ENCODE results near the gene STK10. TPM values are rescaled to one million over a fixed set of nuclear protein-coding genes. Genes with fewer than 3 reads are reported as not detected.

STK10 gene
- total RNA-seq, 1 experiment from 2014 or later = 25.7 TPM

GRCh38 chr5:172162323-172162986 lies 25.6 kb downstream of the STK10 start:
- Histone ChIP-seq H3K4me3 (ENCODE audit: low read length) (no peak overlapping the region), H3K4me2 (ENCODE audit: low read length) (no peak overlapping the region), H3K36me3 (ENCODE audit: low read depth, low read length) (no peaks in the 10 kb centered on the region), H3F3A (ENCODE audit: low read length, unreplicated experiment) (no peaks in the 10 kb centered on the region), H3K9ac (ENCODE audit: low read length) (no peak overlapping the region), H3K79me2 (ENCODE audit: low read length) (peaks cover 18% of the 10 kb centered on the region), H3K9me3 (ENCODE audit: low read length) (no peaks in the 10 kb centered on the region), H3K27me3 (ENCODE audit: low read length) (no peaks in the 10 kb centered on the region), H3K4me1 (ENCODE audit: insufficient read depth, low read length) (no peaks in the 10 kb centered on the region), H3K9me2 (replicated peaks; ENCODE audit: low read length) (no peaks in the 10 kb centered on the region), H3K27ac (ENCODE audit: low read length) (no peak overlapping the region), H2AFZ (ENCODE audit: low read length) (no peak overlapping the region), H4K20me1 (ENCODE audit: low read length) (peaks cover 17% of the 10 kb centered on the region; the same call in 1 of the 2 replicates)
- ATAC-seq = peak; percentile 76
- ChIA-PET CTCF (interaction anchor here (0.6 to 1.1 kb wide), 2 partner anchors 26 to 120 kb away, joined by 3 to 4 read pairs; partner anchors contain the start of gene STK10), POLR2A (ENCODE audit: unreplicated experiment) (interaction anchor here (0.6 kb wide), 1 partner anchor 697 kb away, joined by 4 read pairs; no protein-coding TSS in a partner anchor)
- intact Hi-C loops (cut with micrococcal nuclease) = no loop called here
- TF ChIP-seq EZH2 (IDR thresholded peaks at IDR 0.05; ENCODE audit: low read length, unreplicated experiment) (no peak), CTCF (conservative IDR thresholded peaks at IDR 0.05; ENCODE audit: low read depth, low read length) (peak; percentile 18; the same call in 1 of the 2 replicates)
- no TSS peak for BruUV-seq (replicated peaks)
- DNase-seq = peak; percentile 28

- Histone ChIP-seq H3K36me3 (ENCODE audit: low read depth, low read length) (peaks cover 7% of the 10 kb centered on the region), H3K9me3 (ENCODE audit: low read length) (no peaks in the 10 kb centered on the region), H3K4me3 (ENCODE audit: low read length) (no peak overlapping the region), H3K27me3 (ENCODE audit: low read length) (no peaks in the 10 kb centered on the region), H3K4me2 (ENCODE audit: low read length) (no peak overlapping the region), H4K20me1 (ENCODE audit: low read length) (peaks cover 14% of the 10 kb centered on the region; the same call in 1 of the 2 replicates), H3K9me2 (replicated peaks; ENCODE audit: low read length) (no peaks in the 10 kb centered on the region), H2AFZ (ENCODE audit: low read length) (no peak overlapping the region), H3F3A (ENCODE audit: low read length, unreplicated experiment) (no peaks in the 10 kb centered on the region), H3K27ac (ENCODE audit: low read length) (no peak overlapping the region), H3K79me2 (ENCODE audit: low read length) (peaks cover 12% of the 10 kb centered on the region; the same call in 1 of the 2 replicates), H3K4me1 (ENCODE audit: insufficient read depth, low read length) (no peaks in the 10 kb centered on the region), H3K9ac (ENCODE audit: low read length) (no peak overlapping the region)
- POLR2A ChIA-PET (ENCODE audit: unreplicated experiment) = no interaction called here
- BruUV-seq (replicated peaks) = no TSS peak
- intact Hi-C loops (cut with micrococcal nuclease) = no loop called here
- DNase-seq (no peak), ATAC-seq (no peak)
- CTCF ChIA-PET = no interaction called here
- TF ChIP-seq CTCF (conservative IDR thresholded peaks at IDR 0.05; ENCODE audit: low read depth, low read length) (no peak), EZH2 (IDR thresholded peaks at IDR 0.05; ENCODE audit: low read length, unreplicated experiment) (no peak), EZH2phosphoT487 (IDR thresholded peaks at IDR 0.05; ENCODE audit: borderline replicate concordance, low read length) (no peak)
Measured at GRCh38 chr5:172160506-172160905, 27.5 kb downstream of the STK10 start.

GRCh38 chr5:172159016-172159415 lies 29.0 kb downstream of the STK10 start:
- Histone ChIP-seq H3K9me3 (ENCODE audit: low read length) (no peaks in the 10 kb centered on the region), H4K20me1 (ENCODE audit: low read length) (peaks cover 14% of the 10 kb centered on the region; the same call in 1 of the 2 replicates), H3K36me3 (ENCODE audit: low read depth, low read length) (peaks cover 7% of the 10 kb centered on the region), H3K79me2 (ENCODE audit: low read length) (peaks cover 12% of the 10 kb centered on the region; the same call in 1 of the 2 replicates), H3K9me2 (replicated peaks; ENCODE audit: low read length) (no peaks in the 10 kb centered on the region), H3K27ac (ENCODE audit: low read length) (no peak overlapping the region), H3K9ac (ENCODE audit: low read length) (no peak overlapping the region), H2AFZ (ENCODE audit: low read length) (no peak overlapping the region), H3K4me2 (ENCODE audit: low read length) (no peak overlapping the region), H3K4me1 (ENCODE audit: insufficient read depth, low read length) (no peaks in the 10 kb centered on the region), H3F3A (ENCODE audit: low read length, unreplicated experiment) (no peaks in the 10 kb centered on the region), H3K27me3 (ENCODE audit: low read length) (no peaks in the 10 kb centered on the region), H3K4me3 (ENCODE audit: low read length) (no peak overlapping the region)
- ChIA-PET CTCF (interaction anchor here (0.6 kb wide), 1 partner anchor 132 kb away, joined by 3 read pairs; no protein-coding TSS in a partner anchor), POLR2A (ENCODE audit: unreplicated experiment) (no interaction called here)
- DNase-seq = no peak
- intact Hi-C loops (cut with micrococcal nuclease) = no loop called here
- TF ChIP-seq CTCF (conservative IDR thresholded peaks at IDR 0.05; ENCODE audit: low read depth, low read length) = no peak
- no peak for TF ChIP-seq EZH2 (IDR thresholded peaks at IDR 0.05; ENCODE audit: low read length, unreplicated experiment)
- TF ChIP-seq EZH2phosphoT487 (IDR thresholded peaks at IDR 0.05; ENCODE audit: borderline replicate concordance, low read length) = no peak
- no TSS peak for BruUV-seq (replicated peaks)
- ATAC-seq = no peak

Measured in PC-3 (cell line).